ENCODE data around the gene TNRC6C. TPM values are rescaled to one million over a fixed set of nuclear protein-coding genes. Genes with fewer than 3 reads are reported as not detected.

Gene TNRC6C
- total and polyA plus RNA-seq, 9 of the 15 experiments (the other 6 are each of a cell fraction or from before 2014, with no cell fraction given), result 0.20 to 4.9 (median 2.3) TPM

GRCh38 chr17:78112518-78113471 is 154.3 kb downstream of the TNRC6C start (continued):
- TF ChIP-seq ZHX1 (conservative IDR thresholded peaks at IDR 0.05; ENCODE audit: low read length) (no peak), DPF2 (IDR thresholded peaks at IDR 0.05) (no peak), ZNF184 (CRISPR knock-in tag; IDR thresholded peaks at IDR 0.05) (no peak), TAF7 (tag; IDR thresholded peaks at IDR 0.05) (no peak), ATF4 (CRISPR knock-in tag; IDR thresholded peaks at IDR 0.05) (peak; percentile 24; the same call in 1 of the 2 replicates), SAFB (IDR thresholded peaks at IDR 0.05; ENCODE audit: borderline replicate concordance, low read depth, low read length) (no peak), CBX2 (IDR thresholded peaks at IDR 0.05; ENCODE audit: insufficient read depth, low read length, poor library complexity, severe bottlenecking) (no peak), ZNF121 (CRISPR knock-in tag; conservative IDR thresholded peaks at IDR 0.05) (no peak), CBX5 (IDR thresholded peaks at IDR 0.05; ENCODE audit: borderline replicate concordance, low read depth) (no peak), ZNF76 (CRISPR knock-in tag; IDR thresholded peaks at IDR 0.05; ENCODE audit: borderline replicate concordance) (no peak), DDX20 (tag; IDR thresholded peaks at IDR 0.05; ENCODE audit: low read depth) (no peak), FOXO4 (CRISPR knock-in tag; IDR thresholded peaks at IDR 0.05) (no peak), ELK3 (CRISPR knock-in tag; IDR thresholded peaks at IDR 0.05) (no peak), U2AF1 (optimal IDR thresholded peaks at IDR 0.05; ENCODE audit: low read depth, low read length) (no peak), RBM17 (IDR thresholded peaks at IDR 0.05; ENCODE audit: borderline replicate concordance, low read depth, low read length) (no peak), PRPF4 (IDR thresholded peaks at IDR 0.05; ENCODE audit: insufficient read depth, low read depth, low read length, poor library complexity, severe bottlenecking) (no peak), GABPB2 (CRISPR knock-in tag; conservative IDR thresholded peaks at IDR 0.05) (no peak), RBM25 (IDR thresholded peaks at IDR 0.05; ENCODE audit: low read depth, low read length, severe bottlenecking) (no peak)
- TF ChIP-seq, protein P1, sequence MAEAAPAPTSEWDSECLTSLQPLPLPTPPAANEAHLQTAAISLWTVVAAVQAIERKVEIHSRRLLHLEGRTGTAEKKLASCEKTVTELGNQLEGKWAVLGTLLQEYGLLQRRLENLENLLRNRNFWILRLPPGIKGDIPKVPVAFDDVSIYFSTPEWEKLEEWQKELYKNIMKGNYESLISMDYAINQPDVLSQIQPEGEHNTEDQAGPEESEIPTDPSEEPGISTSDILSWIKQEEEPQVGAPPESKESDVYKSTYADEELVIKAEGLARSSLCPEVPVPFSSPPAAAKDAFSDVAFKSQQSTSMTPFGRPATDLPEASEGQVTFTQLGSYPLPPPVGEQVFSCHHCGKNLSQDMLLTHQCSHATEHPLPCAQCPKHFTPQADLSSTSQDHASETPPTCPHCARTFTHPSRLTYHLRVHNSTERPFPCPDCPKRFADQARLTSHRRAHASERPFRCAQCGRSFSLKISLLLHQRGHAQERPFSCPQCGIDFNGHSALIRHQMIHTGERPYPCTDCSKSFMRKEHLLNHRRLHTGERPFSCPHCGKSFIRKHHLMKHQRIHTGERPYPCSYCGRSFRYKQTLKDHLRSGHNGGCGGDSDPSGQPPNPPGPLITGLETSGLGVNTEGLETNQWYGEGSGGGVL (CRISPR knock-in tag; IDR thresholded peaks at IDR 0.05), result no peak
